Activated CD4-positive, alpha-beta T cell treated with anti-CD3 and anti-CD28 coated beads, Interleukin-10, Interleukin-2, amounts not matched to agents 100 ng/mL and 50 ng/mL, durations not matched to agents 16 hours and 8 hours (primary cell): ENCODE measurements around the gene CTR9.

Experiments
- DNase-seq: peaks from one replicate; pipeline ENCODE4 v3.0.0-alpha.2; 2020

CTR9 gene

DNA sequence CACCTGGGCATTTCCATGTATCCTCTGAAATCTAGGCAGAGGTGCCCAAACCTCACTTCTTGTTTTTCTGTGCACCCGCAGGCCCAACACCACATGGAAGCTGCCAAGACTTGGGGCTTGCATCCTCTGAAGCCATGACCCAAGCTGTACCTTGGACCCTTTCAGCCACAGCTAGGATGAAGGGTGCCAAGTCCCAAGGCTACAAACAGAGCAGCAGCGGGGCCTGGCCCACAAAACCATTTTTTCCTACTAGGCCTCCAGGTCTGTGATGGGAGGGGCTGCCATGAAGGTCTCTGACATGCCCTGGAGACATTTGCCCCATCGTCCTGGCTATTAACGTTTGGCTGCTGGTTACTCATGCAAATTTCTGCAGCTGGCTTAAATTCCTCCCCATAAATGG lies 78.1 kb downstream of the CTR9 start:
- DNase-seq, result no peak
